ENCODE measurements around the gene SNRNP48. TPM values are rescaled to one million over a fixed set of nuclear protein-coding genes. Genes with fewer than 3 reads are reported as not detected.

SNRNP48 gene
- total RNA-seq, 1 experiment from 2014 or later: 19.6 TPM

GRCh38 chr6:7650878-7651277 lies 60.9 kb downstream of the SNRNP48 start:
- DNase-seq (ENCODE audit: low read depth in 1 of 2, low spot score in 2 of 2): no peak
- Histone ChIP-seq H3K9me3 (replicated peaks) (no peaks in the 10 kb centered on the region), H3K4me1 (replicated peaks) (peaks cover 18% of the 10 kb centered on the region), H3K27ac (no peak overlapping the region), H3K4me3 (no peak overlapping the region), H3K36me3 (no peaks in the 10 kb centered on the region), H3K27me3 (replicated peaks) (no peaks in the 10 kb centered on the region)

DNA sequence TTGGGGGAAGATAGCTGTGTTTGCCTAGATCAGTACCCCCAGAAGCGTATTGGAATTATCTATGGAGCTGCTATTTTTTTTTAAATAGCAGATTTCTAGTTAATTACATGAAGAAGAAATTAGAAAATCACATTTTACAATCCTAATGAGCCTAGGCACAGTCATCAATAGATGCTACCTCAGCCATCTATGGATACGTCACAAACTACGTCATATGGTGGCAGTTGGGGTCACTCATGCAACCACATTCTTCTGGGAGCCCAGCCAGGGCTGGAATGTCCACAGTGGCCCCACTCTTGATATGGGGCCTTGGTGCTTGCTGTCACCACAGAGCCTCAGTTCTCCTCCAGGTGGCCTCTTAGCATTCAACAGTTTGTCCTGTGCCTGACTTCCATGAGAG lies 63.0 kb downstream of the SNRNP48 start:
- H3K4me1 ChIP-seq (replicated peaks): peaks cover 13% of the 10 kb centered on the region
- no peak for DNase-seq (ENCODE audit: low read depth in 1 of 2, low spot score in 2 of 2)
- no peak overlapping the region for H3K4me3 ChIP-seq
- H3K27me3 ChIP-seq (replicated peaks): no peaks in the 10 kb centered on the region
- H3K36me3 ChIP-seq: no peaks in the 10 kb centered on the region
- no peaks in the 10 kb centered on the region for H3K9me3 ChIP-seq (replicated peaks)
- no peak overlapping the region for H3K27ac ChIP-seq

DNA sequence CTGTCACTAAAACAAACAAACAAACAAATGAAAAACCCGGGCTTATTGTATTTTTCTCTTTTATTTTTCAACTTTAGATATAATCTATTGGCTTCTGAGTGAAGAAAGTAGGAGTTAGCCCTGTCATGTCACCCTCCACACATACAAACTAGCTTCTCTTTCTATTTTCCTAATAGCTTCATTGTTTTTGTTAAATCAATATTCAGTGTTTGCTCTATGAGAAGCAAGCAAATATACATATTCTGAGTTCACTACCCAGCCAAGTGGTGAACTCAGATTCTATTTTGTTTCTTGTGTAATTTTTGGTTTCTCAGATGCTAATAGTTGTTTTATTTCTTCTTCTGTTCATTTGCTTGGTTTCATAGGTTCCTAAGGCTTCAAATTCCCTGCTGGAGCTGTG lies 66.4 kb downstream of the SNRNP48 start:
- no peaks in the 10 kb centered on the region for H3K9me3 ChIP-seq (replicated peaks)
- no peak overlapping the region for H3K27ac ChIP-seq
- H3K4me1 ChIP-seq (replicated peaks): peaks cover 4% of the 10 kb centered on the region
- H3K4me3 ChIP-seq: no peak overlapping the region
- DNase-seq (ENCODE audit: low read depth in 1 of 2, low spot score in 2 of 2): no peak
- H3K36me3 ChIP-seq: no peaks in the 10 kb centered on the region
- H3K27me3 ChIP-seq (replicated peaks): no peaks in the 10 kb centered on the region

- Histone ChIP-seq H3K9me3 (replicated peaks) (no peaks in the 10 kb centered on the region), H3K27me3 (replicated peaks) (no peaks in the 10 kb centered on the region), H3K4me3 (no peak overlapping the region), H3K27ac (no peak overlapping the region), H3K36me3 (no peaks in the 10 kb centered on the region), H3K4me1 (replicated peaks) (no peaks in the 10 kb centered on the region)
- DNase-seq (ENCODE audit: low read depth in 1 of 2, low spot score in 2 of 2): no peak
These were observed 68.5 kb downstream of the SNRNP48 start for GRCh38 chr6:7658543-7658942.

- Histone ChIP-seq H3K9me3 (replicated peaks) (no peaks in the 10 kb centered on the region), H3K27me3 (replicated peaks) (no peaks in the 10 kb centered on the region), H3K36me3 (no peaks in the 10 kb centered on the region), H3K4me3 (no peak overlapping the region), H3K4me1 (replicated peaks) (no peaks in the 10 kb centered on the region), H3K27ac (no peak overlapping the region)
- no peak for DNase-seq (ENCODE audit: low read depth in 1 of 2, low spot score in 2 of 2)
These were observed 71.4 kb downstream of the SNRNP48 start for GRCh38 chr6:7661364-7661763.

Other genes starting within 250 kb of the SNRNP48 start
- gene CAGE1, start 200.5 kb upstream of the SNRNP48 start, total RNA-seq (2014; rRNA removed; shearing (Covaris generic)): 0.08 TPM in 1 of 2 replicates, not detected in the other
- gene RIOK1, start 200.4 kb upstream of the SNRNP48 start, total RNA-seq (2014; rRNA removed; shearing (Covaris generic)): 23.8 and 29.1 TPM in 2 replicates
- 0.08 TPM in 1 of 2 replicates, not detected in the other for gene DSP, start 48.5 kb upstream of the SNRNP48 start, total RNA-seq (2014; rRNA removed; shearing (Covaris generic))
- gene BMP6, start 135.9 kb downstream of the SNRNP48 start, total RNA-seq (2014; rRNA removed; shearing (Covaris generic)): 1.4 and 1.7 TPM in 2 replicates

Data from SJSA1 (cell line).